CMK (cell line): Measurements from ENCODE around the gene CLCN3.
A peak's percentile ranks its signal among the peaks of the same experiment; 100 is the strongest.
"Not testable (repeated sequence)": the region's sequence is repeated elsewhere in the genome, so short reads cannot be mapped to it uniquely, and the experiment has no call there.

Source experiments
- DNase-seq: peaks from one replicate; pipeline ENCODE4 v3.0.0-alpha.2; 2010; ENCODE audit warnings: low read depth

CLCN3 gene

DNA sequence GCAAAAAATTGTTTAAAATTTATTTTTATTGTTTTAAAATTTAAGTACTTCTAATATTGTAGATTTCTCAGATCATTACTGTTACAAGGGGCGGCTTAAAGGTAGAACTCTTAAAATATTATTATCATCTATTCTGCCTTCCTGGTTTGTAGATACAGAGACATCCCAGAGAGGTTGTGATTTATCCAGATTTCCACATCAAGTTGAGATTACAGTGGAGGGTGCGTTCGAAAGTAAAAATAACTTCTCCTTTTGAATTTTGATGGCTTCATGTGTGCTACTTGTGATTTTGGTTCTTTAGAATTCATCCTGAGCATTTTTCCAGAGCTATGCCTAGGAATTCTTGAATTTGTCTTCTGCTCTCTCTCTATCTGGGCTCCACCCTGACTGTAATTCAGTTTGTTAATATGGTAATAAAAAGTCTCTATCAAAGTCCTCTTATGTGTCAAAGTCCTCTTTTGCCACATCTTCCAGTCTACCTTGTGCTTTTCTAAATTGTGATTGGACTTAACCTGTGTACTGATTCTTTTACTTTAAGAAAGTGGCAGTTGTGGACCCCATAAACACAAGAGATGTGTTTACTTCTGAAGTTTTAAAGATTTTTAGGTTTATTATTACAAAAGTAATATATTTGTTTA is 37.2 kb downstream of the CLCN3 start:
- DNase-seq: no peak

- no peak for DNase-seq
These were observed 37.8 kb downstream of the CLCN3 start for GRCh38 chr4:169658196-169658595.

DNA sequence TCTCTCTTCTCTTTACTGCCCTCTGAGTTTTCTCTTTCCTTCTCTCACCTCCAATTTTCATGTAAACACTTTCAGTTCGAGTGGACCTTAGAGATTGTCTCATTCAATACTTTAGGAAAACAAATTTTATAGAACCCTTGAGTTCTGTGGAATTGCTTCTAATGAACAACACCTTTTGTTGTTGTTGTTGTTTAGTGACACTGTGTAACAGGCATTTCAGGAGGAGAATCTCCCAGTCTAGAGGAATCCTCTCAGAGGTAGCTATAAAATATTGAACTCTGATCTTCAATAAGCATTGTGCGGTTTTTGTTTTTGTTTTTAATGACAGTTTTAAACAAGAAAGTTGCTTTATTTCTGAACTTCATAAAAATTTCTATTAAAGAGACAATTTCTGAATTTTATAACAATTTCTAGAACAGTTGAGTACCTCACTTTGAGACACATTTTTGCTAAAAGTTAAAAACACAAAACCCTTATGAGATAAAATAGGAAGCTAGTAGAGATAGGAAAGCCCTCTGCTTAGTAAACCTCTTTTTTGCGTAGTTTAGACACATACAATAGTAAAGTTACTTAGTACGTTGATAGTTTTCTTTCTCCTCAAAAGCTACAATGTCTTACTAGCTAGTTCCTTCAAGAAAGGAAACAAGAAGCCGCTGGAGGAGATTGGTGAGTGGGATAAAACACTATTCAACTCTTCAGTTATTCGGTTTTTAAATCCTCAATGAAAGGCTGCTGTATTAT is 38.8 kb downstream of the CLCN3 start:
- no peak for DNase-seq

- DNase-seq: peak; percentile 69
These were observed 39.6 kb downstream of the CLCN3 start for GRCh38 chr4:169659716-169660670.

DNA sequence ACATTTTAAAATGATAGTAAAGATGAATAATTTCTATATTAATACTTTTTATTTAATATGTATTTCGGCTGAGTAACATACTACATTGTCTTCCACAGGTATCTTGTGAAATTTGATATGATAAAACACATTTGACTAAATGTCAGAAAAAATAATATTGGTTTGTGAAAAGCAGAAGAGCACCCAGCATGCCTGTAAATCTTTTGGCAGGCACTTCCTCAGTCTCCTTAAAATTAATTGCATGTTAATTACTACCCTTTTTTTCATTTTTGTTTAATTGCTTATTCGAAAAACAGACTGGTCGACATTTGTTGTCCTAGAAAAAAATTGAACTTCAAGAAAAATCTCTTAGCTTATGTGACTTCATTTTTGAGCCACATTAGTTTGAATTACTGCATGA is 40.6 kb downstream of the CLCN3 start:
- no peak for DNase-seq

GRCh38 chr4:169661761-169662160 is 41.4 kb downstream of the CLCN3 start:
- DNase-seq: no peak

GRCh38 chr4:169662206-169662605 is 41.8 kb downstream of the CLCN3 start:
- no peak for DNase-seq

- no peak for DNase-seq
These were observed 43.0 kb downstream of the CLCN3 start for GRCh38 chr4:169663402-169663801.

DNA sequence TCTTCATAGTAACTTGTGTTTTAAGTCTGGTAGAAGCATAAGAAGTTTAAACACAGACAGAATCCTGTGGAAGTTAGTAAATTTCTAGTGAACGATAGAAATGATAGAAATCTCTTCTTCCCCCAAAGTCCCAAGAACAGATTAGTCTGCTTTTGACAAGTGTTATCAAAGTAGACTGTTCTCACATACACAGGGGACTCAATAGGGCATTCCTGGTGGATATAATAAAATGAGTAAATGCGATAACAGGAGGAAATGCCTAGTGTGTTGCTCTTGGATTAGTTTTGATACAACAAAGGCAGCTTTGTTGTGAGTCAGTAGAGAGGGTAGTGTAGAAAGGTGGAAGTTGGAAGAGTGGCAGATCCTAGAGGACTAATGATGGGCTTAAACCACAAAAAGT is 43.5 kb downstream of the CLCN3 start:
- DNase-seq: no peak

DNA sequence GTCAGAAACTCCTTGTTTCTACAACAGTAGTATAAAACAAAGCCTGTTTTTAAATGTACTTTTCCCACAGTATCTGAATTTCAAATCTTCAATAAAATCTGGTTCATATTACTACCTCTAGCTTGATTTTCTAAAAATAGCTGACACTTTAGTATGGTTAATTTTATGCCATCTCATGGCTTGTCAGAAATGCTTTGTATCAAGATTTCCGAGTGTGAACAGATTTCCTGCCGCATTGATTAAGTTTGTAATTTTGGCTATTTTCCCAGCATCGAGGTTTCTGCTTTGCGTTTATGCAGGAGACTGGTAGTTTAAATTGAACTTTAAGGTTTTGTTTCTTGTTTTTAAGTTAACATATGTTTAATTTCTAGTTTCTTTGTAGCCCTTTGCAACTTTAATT is 44.2 kb downstream of the CLCN3 start:
- DNase-seq: no peak

DNA sequence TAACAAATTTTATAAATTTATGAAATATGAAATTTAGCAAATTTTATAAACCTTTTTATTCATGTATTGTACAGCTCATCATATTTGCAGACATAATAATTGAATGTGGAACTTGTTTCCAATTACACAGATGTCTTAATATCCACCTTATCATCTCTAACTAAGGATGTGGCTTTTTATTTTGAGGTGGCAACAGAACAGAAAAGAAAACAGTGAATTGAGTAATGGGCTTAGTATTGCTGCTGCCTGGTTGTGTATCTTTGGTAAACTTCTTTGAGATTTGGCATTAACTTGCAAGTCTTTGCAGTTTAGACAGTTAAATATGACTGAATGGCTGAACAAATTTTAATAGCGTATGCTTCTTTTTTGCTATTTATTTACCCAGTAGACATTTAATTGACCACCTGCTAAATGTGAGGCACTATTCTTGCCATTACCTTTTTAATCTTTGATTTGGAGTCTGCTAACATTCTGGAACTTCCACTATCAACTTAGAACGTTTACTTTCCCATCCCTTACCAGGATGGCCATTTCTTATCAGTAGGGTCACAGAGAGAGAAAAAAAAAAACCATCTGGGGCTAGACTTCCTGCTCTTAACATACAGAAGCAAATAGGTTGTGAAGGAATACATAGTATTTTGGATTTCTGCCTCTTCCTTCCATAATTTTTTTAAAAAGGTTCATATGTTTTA is 44.8 kb downstream of the CLCN3 start:
- peak; percentile 66 for DNase-seq

DNA sequence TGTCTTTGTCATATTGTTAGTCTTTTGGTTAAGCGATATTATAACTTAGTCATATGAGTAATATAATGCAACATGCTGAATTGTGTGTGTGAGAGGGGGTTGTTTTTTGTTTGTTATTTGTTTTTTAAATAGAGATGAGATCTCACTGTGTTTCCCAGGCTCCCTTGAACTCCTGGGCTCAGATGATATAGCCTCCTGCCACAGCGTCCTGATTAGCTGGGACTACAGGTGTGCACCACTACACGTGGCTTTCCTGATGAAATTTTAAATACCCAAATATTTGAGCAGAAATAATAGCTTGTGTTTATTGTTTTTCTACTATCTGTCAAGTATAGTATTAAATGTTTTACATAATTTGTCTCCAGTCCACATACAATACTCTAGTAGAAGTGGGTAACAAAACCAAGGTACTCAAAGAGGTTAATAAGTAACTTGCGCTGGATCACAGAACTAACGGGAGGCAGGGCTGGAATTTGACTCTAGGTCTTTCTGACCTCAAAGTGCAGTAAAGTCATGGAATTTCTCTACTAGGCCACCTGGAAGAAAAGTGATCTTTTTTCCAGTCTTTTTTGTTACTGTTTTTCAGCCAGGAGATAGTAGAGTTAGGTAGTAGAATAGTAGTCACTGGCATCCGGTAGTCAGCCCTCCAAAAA is 47.8 kb downstream of the CLCN3 start:
- no peak for DNase-seq

- DNase-seq: no peak
These were observed 55.4 kb downstream of the CLCN3 start for GRCh38 chr4:169675825-169676224.

GRCh38 chr4:169677150-169677748 is 56.9 kb downstream of the CLCN3 start:
- DNase-seq: no peak

- DNase-seq: not testable (repeated sequence)
These were observed 58.1 kb downstream of the CLCN3 start for GRCh38 chr4:169678486-169678885.

GRCh38 chr4:169678951-169679591 is 58.7 kb downstream of the CLCN3 start:
- not testable (repeated sequence) for DNase-seq

DNA sequence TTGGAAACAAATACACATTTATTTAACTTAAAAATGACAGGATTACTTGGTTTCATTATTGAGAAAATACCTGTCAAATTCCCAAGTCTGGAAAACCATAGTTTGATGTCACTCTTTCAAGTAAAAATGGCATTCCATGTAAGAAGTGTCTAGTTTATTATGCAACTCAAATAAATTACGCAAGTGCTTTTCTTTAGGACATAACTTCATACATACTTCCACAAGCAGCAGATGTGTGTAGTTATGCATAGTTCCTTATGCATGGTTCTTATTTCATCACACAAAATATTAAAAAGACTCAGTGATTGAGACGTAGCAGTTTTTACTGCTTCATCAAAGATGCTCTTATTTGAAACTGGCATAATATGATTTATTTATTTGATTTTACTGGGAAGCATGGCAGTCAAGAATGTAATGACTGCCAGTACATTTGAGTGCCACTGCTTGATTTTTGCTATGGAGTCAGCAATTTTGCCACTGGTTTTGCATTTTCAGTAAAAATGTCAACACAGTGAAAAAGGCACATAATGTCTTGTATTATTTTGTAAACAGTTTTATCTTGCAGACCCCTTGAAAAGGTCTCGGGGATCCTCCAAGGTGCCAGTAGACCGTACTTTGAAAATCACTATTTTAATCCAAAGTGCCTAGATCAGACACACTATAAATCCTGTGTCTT is 62.1 kb downstream of the CLCN3 start:
- no peak for DNase-seq

GRCh38 chr4:169689681-169690080 is 69.3 kb downstream of the CLCN3 start:
- no peak for DNase-seq

DNA sequence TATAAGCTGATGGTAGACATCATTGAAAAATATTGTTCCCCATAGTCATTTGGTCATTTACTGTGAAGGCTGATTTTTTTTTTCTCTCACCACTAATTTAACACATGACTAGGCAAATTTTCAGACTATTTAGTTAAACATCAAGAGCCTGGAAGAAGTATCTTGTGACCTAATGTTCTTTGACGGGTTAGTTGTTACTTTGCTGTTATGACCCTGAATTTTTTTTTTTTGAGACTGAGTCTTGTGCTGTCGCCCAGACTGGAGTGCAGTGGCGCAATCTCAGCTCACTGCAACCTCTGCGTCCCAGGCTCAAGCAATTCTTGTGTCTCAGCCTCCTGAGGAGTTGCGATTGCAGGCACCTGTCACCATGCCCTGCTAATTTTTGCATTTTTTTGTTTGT is 70.4 kb downstream of the CLCN3 start:
- DNase-seq: no peak

- no peak for DNase-seq
These were observed 78.0 kb downstream of the CLCN3 start for GRCh38 chr4:169698331-169698730.
